ENCODE data around the gene SPNS2.

GRCh38 chr17:4539025-4539424, 40.3 kb downstream of the SPNS2 start:
- TF ChIP-seq EZH2 (IDR thresholded peaks at IDR 0.05) (no peak), EZH2phosphoT487 (IDR thresholded peaks at IDR 0.05; ENCODE audit: borderline replicate concordance) (no peak), SIN3A (IDR thresholded peaks at IDR 0.05; ENCODE audit: low read depth) (no peak), YY1 (IDR thresholded peaks at IDR 0.05; ENCODE audit: extremely low read depth, insufficient replicate concordance, low read depth, low read length) (no peak), JUND (IDR thresholded peaks at IDR 0.05) (no peak), POLR2A (IDR thresholded peaks at IDR 0.05; ENCODE audit: borderline replicate concordance, extremely low read depth, insufficient read depth, insufficient read length) (no peak), EGR1 (IDR thresholded peaks at IDR 0.05; ENCODE audit: low read depth) (no peak)
- TF ChIP-seq, protein P1, sequence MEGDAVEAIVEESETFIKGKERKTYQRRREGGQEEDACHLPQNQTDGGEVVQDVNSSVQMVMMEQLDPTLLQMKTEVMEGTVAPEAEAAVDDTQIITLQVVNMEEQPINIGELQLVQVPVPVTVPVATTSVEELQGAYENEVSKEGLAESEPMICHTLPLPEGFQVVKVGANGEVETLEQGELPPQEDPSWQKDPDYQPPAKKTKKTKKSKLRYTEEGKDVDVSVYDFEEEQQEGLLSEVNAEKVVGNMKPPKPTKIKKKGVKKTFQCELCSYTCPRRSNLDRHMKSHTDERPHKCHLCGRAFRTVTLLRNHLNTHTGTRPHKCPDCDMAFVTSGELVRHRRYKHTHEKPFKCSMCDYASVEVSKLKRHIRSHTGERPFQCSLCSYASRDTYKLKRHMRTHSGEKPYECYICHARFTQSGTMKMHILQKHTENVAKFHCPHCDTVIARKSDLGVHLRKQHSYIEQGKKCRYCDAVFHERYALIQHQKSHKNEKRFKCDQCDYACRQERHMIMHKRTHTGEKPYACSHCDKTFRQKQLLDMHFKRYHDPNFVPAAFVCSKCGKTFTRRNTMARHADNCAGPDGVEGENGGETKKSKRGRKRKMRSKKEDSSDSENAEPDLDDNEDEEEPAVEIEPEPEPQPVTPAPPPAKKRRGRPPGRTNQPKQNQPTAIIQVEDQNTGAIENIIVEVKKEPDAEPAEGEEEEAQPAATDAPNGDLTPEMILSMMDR (IDR thresholded peaks at IDR 0.05 in 2 of 3, conservative IDR thresholded peaks at IDR 0.05 in 1 of 3; ENCODE audit: borderline replicate concordance in 1 of 3, insufficient read depth in 1 of 3, low read depth in 2 of 3, low read length in 2 of 3) = no peak
- TF ChIP-seq, protein P2, sequence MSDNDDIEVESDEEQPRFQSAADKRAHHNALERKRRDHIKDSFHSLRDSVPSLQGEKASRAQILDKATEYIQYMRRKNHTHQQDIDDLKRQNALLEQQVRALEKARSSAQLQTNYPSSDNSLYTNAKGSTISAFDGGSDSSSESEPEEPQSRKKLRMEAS (IDR thresholded peaks at IDR 0.05) = no peak
- TF ChIP-seq, protein P3, sequence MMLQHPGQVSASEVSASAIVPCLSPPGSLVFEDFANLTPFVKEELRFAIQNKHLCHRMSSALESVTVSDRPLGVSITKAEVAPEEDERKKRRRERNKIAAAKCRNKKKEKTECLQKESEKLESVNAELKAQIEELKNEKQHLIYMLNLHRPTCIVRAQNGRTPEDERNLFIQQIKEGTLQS (IDR thresholded peaks at IDR 0.05) = no peak

Measured in HCT116 (cell line).